HUES48 (cell line): ENCODE results near the gene KRTAP19-3.

ENCODE experiments used
- H3K27ac ChIP-seq: one replicate; pipeline ENCODE4 v1.7.0; 2013; ENCODE audit warnings: low read depth, low read length, inconsistent platforms
- H3K27me3 ChIP-seq: 2 replicates; pipeline ENCODE4 v1.6.1; 2013; ENCODE audit warnings: mild to moderate bottlenecking, low read length; ENCODE audit not compliant: control insufficient read depth, insufficient read depth
- H3K36me3 ChIP-seq: 2 replicates; pipeline ENCODE4 v1.6.1; 2013; ENCODE audit warnings: low read length; ENCODE audit not compliant: control insufficient read depth, insufficient read depth
- H3K4me1 ChIP-seq: 2 replicates; pipeline ENCODE4 v1.6.1; 2013; ENCODE audit warnings: mild to moderate bottlenecking, low read length; ENCODE audit not compliant: control insufficient read depth, insufficient read depth
- H3K4me3 ChIP-seq: 2 replicates; pipeline ENCODE4 v1.5.1; 2013; ENCODE audit warnings: mild to moderate bottlenecking, low read depth, low read length
- H3K9ac ChIP-seq: 2 replicates; pipeline ENCODE4 v1.6.1; 2013; ENCODE audit warnings: mild to moderate bottlenecking, low read depth, low read length, moderate library complexity
- H3K9me3 ChIP-seq: 2 replicates; pipeline ENCODE4 v1.6.1; 2013; ENCODE audit warnings: low read length; ENCODE audit not compliant: control insufficient read depth, insufficient read depth

Gene KRTAP19-3

DNA sequence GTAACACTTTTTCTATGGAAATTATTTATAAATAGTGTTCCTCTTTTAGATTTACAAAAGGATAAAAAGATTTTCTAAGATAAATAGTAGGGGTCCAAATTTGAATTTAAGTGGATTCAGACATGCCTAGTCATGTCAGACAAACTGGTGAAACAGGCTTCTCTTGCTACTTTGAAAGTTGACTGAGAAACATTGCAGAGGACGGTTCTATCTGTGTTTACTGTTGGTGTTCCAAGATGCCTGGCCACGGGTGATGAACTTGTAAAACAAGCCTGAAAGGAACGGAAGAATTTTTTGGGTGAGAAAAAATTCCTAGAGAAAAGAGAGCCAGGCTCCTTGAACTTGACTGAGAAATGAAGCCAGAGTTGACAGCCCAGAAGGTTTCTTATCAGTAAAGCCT is 13.8 kb downstream of the KRTAP19-3 start:
- Histone ChIP-seq H3K4me1 (no peaks in the 10 kb centered on the region), H3K27me3 (no peaks in the 10 kb centered on the region), H3K27ac (no peak overlapping the region), H3K36me3 (no peaks in the 10 kb centered on the region), H3K4me3 (no peak overlapping the region), H3K9me3 (no peaks in the 10 kb centered on the region), H3K9ac (no peak overlapping the region)

DNA sequence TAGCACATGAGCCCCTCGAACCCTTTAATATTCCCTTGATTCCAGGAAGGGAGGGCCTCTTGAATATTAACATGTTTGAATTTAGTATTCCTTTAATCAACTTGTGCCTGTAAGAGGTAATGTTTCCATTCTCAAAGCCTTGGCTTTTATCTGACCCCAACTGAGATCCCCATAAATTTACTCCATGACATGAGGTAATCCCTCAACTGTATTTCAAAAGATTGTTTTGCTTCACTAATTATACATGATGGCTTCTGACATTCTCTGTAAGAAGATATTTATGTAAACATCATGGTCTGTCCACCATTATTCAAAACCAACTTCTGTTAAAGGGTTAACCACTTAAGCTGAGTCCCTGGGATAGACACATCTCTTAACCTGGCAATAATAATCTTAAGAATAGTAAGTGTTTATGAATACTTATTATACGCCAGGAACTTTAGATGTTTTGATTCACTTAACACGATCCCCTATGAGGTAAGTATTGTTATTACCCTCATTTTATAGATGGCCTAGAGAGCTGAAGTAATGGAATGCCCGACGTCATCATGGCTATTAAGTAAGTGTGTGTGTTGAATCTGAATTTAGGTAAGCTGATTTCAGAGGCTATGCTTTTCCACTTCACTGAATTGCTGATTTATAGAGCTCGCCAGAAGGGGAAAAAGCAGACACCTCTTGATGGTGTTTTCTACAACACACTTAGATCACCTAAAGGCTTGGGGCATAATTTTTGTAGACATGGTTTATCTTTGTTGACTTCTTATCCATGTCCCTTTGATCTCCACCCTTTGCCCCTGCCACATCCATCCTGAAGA is 22.7 kb downstream of the KRTAP19-3 start:
- H3K27me3 ChIP-seq = no peaks in the 10 kb centered on the region
- no peak overlapping the region for H3K9ac ChIP-seq
- no peaks in the 10 kb centered on the region for H3K9me3 ChIP-seq
- H3K4me1 ChIP-seq = no peaks in the 10 kb centered on the region
- no peak overlapping the region for H3K27ac ChIP-seq
- no peak overlapping the region for H3K4me3 ChIP-seq
- H3K36me3 ChIP-seq = no peaks in the 10 kb centered on the region

DNA sequence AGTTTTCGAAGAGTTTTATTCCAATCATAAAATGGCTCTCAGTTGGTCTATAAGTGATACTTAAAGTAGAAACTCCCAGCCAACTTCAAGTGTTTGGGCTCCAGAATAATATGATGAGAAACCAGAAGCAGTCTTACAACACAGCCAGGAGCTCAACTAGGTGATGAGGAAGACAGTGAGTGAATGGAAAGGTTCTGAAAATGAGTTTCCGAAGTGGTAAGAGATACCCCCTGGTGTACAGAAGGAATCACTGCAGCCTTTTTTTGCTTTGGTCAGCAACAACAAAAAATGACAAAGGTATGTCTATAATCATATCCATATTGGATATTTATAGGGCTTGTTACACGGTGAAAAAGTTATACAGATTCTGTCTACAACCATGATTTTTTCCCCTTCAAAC is 28.1 kb downstream of the KRTAP19-3 start:
- no peaks in the 10 kb centered on the region for H3K36me3 ChIP-seq
- no peaks in the 10 kb centered on the region for H3K4me1 ChIP-seq
- H3K27ac ChIP-seq = no peak overlapping the region
- no peaks in the 10 kb centered on the region for H3K27me3 ChIP-seq
- H3K4me3 ChIP-seq = no peak overlapping the region
- H3K9me3 ChIP-seq = no peaks in the 10 kb centered on the region
- H3K9ac ChIP-seq = no peak overlapping the region

- no peak overlapping the region for H3K9ac ChIP-seq
- peaks cover 7% of the 10 kb centered on the region for H3K4me1 ChIP-seq
- H3K9me3 ChIP-seq = no peaks in the 10 kb centered on the region
- H3K4me3 ChIP-seq = no peak overlapping the region
- no peaks in the 10 kb centered on the region for H3K27me3 ChIP-seq
- H3K36me3 ChIP-seq = no peaks in the 10 kb centered on the region
- no peak overlapping the region for H3K27ac ChIP-seq
These were observed 43.3 kb downstream of the KRTAP19-3 start for GRCh38 chr21:30448514-30448913.

GRCh38 chr21:30447056-30447455 is 44.8 kb downstream of the KRTAP19-3 start:
- H3K27ac ChIP-seq = no peak overlapping the region
- H3K9me3 ChIP-seq = no peaks in the 10 kb centered on the region
- no peaks in the 10 kb centered on the region for H3K27me3 ChIP-seq
- H3K4me3 ChIP-seq = no peak overlapping the region
- H3K36me3 ChIP-seq = no peaks in the 10 kb centered on the region
- H3K4me1 ChIP-seq = peaks cover 15% of the 10 kb centered on the region
- H3K9ac ChIP-seq = no peak overlapping the region

DNA sequence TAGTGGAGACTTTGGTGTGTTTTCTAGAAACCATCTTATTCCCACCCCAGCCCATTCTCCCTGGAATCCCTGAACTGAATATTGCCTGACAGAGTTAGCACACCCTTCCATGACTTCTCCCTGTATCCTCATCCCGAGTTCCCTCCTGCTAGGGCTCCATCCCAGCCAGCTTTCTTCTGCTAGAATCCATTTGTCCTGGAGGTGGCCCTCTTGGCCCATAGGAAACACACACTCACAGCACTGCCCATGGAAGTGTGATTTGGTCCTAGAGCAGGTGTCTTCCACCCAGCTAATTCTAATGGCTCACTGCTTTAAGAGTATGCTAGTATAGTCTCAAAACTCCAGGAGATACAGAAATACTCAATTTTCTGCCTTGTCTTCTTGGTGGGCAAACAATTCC is 47.6 kb downstream of the KRTAP19-3 start:
- no peaks in the 10 kb centered on the region for H3K9me3 ChIP-seq
- peak overlapping the region; percentile 41 for H3K27ac ChIP-seq
- no peak overlapping the region for H3K4me3 ChIP-seq
- no peak overlapping the region for H3K9ac ChIP-seq
- H3K27me3 ChIP-seq = no peaks in the 10 kb centered on the region
- no peaks in the 10 kb centered on the region for H3K36me3 ChIP-seq
- H3K4me1 ChIP-seq = peaks cover 15% of the 10 kb centered on the region

DNA sequence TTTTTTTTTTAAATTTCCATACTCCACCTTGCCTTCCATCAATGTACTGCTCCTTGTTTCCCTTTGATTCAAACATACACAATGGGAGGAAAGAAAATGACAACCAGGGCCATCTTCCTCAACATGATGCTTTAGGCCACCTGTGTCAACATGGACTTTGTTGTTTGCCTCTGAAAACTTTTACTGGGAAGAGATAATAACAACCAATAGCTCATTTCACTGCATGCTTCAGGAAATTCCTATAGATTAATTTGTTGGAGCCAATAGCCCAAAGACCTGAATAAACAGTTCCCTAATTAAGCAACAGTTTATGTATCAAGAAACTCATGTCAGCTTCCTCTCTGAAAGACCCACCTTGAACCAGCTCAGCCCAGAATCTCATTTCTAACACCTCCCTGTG is 48.6 kb downstream of the KRTAP19-3 start:
- H3K9me3 ChIP-seq = no peaks in the 10 kb centered on the region
- no peaks in the 10 kb centered on the region for H3K27me3 ChIP-seq
- no peak overlapping the region for H3K9ac ChIP-seq
- no peak overlapping the region; the same call in 1 of the 2 replicates for H3K4me3 ChIP-seq
- H3K27ac ChIP-seq = no peak overlapping the region
- peaks cover 15% of the 10 kb centered on the region for H3K4me1 ChIP-seq
- no peaks in the 10 kb centered on the region for H3K36me3 ChIP-seq
